NCI-H1048 (cell line): ENCODE results near the gene UPK2.
"Not testable (repeated sequence)": the region's sequence is repeated elsewhere in the genome, so short reads cannot be mapped to it uniquely, and the experiment has no call there.

Source experiments
- DNase-seq: peaks from one replicate; lab custom pipeline; 2025; lab: John Stamatoyannopoulos, UW

The UPK2 gene

GRCh38 chr11:118988280-118988679 lies 32.2 kb downstream of the UPK2 start:
- DNase-seq: no peak

DNA sequence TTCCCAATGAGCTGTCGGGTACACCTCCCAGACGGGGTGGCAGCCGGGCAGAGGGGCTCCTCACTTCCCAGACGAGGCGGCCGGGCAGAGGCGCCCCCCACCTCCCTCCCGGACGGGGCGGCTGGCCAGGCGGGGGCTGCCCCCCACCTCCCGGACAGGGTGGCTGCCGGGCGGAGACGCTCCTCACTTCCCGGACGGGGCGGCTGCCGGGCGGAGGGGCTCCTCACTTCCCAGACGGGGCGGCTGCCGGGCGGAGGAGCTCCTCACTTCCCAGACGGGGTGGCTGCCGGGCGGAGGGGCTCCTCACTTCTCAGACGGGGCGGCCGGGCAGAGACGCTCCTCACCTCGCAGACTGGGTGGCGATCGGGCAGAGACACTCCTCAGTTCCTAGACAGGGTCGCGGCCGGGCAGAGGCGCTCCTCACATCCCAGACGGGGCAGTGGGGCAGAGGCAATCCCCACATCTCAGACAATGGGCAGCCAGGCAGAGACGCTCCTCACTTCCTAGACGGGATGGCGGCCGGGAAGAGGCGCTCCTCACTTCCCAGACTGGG lies 35.5 kb downstream of the UPK2 start:
- not testable (repeated sequence) for DNase-seq

DNA sequence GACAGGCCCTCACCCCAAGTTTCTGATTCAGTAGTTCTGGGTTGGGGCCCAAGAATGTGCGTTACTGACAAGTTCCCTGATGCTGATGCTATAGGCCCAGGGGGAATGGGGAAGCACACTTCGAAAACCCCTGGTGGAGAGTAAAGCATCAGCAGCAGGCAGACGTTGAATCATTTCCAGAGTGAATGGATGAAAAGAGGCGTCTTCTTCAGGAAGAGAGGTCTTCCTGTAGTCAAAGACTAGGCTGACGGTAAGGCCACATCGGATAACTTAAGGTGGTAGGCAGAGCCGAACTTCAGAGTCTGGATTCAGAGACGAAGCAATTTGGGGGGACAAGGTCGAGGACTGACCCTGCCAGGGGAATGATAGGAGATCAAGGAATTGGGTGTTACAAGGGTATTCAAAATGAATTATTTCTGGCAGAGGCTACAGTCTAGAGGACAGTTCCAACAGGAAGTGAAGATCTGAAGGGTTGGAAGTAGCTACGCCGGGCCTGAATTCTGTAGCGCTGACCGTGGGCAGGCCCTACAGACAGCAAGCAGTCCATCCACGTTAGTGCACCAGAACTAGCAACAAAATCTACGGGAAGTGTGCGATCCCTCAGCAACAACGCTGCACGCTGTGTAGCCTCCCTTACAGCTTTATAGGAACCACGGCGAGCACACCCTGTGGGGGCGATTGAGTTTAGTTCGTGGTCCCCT lies 41.0 kb downstream of the UPK2 start:
- no peak for DNase-seq

GRCh38 chr11:118997627-118998387 lies 41.7 kb downstream of the UPK2 start, which contains the start of gene CENATAC:
TSS of gene CENATAC (plus strand) at chr11:118998138. CDS start at chr11:118998198, 60 bp downstream.
- peak; percentile 53 for DNase-seq

- no peak for DNase-seq
Observed at GRCh38 chr11:118998388-118998717, 42.3 kb downstream of the UPK2 start.

- no peak for DNase-seq
Observed at GRCh38 chr11:118998822-118999221, 42.7 kb downstream of the UPK2 start.

GRCh38 chr11:119000906-119001305 lies 44.8 kb downstream of the UPK2 start:
- DNase-seq: no peak

DNA sequence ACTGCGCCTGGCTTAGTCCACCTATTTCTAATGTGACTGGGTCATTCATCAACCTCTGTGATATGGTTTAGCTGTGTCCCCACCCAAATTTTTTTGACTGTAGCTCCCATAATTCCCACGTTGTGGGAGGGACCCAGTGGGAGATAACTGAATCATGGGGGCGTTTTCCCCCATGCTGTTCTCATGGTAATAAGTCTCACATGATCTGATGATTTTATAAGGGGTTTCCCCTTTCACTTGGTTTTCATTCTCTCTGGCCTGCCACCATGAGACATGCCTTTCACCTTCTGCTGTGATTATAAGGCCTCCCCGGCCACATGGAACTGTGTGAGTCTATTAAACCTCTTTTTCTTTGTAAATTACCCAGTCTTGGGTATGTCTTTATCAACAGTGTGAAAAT lies 50.6 kb downstream of the UPK2 start:
- no peak for DNase-seq
